ENCODE data around the gene RANBP9. TPM values are rescaled to one million over a fixed set of nuclear protein-coding genes. Genes with fewer than 3 reads are reported as not detected.
A peak's percentile ranks its signal among the peaks of the same experiment; 100 is the strongest.

The RANBP9 gene
- total RNA-seq, 1 experiment from 2014 or later, result 73.8 TPM

DNA sequence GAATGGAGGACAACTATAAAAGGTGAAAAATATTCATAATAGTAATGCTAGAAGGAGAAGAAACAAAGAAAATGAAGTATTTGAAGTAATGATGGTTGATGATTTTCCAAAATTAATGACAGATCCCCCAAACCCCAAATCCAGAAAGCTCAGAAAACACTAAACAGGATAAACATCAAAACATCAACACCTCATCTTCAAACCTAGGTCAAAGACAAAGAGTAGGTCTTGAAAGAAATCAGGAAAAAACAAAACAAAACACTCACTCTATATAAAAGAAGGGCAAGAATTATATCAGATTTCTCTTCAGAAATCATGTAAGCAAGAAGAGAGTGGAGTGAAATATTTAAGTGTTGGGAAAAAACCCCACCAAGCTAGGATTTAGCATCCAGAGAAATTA is 38.7 kb downstream of the RANBP9 start:
- BruUV-seq (replicated peaks), result no TSS peak
- peaks cover 16% of the 10 kb centered on the region for H3K4me1 ChIP-seq (replicated peaks; ENCODE audit: insufficient read depth)
- 0 out of 2 replicates have a peak, but pooled peaks cover 3% of the 10 kb centered on the region for H3K9me2 ChIP-seq (ENCODE audit: insufficient read depth)
- DNase-seq, result no peak
- peaks cover 50% of the 10 kb centered on the region for H3F3A ChIP-seq (ENCODE audit: insufficient read depth, low read depth)
- H3K4me2 ChIP-seq, result no peak overlapping the region
- intact Hi-C loops (cut with micrococcal nuclease; ENCODE audit: unreplicated experiment), result no loop called here
- H3K9me3 ChIP-seq (ENCODE audit: insufficient read depth, low read depth), result peaks cover 19% of the 10 kb centered on the region
- no peak overlapping the region for H2AFZ ChIP-seq
- no peaks in the 10 kb centered on the region for H3K27me3 ChIP-seq (ENCODE audit: insufficient read depth, low read depth)
- ChIA-PET POLR2A (ENCODE audit: unreplicated experiment) (no interaction called here), CTCF (no interaction called here)
- no peak overlapping the region for H3K4me3 ChIP-seq
- H3K27ac ChIP-seq, result no peak overlapping the region
- H4K20me1 ChIP-seq (ENCODE audit: insufficient read depth), result peaks cover 14% of the 10 kb centered on the region
- TF ChIP-seq EZH2 (IDR thresholded peaks at IDR 0.05; ENCODE audit: low read depth), result no peak
- TF ChIP-seq, protein P1, sequence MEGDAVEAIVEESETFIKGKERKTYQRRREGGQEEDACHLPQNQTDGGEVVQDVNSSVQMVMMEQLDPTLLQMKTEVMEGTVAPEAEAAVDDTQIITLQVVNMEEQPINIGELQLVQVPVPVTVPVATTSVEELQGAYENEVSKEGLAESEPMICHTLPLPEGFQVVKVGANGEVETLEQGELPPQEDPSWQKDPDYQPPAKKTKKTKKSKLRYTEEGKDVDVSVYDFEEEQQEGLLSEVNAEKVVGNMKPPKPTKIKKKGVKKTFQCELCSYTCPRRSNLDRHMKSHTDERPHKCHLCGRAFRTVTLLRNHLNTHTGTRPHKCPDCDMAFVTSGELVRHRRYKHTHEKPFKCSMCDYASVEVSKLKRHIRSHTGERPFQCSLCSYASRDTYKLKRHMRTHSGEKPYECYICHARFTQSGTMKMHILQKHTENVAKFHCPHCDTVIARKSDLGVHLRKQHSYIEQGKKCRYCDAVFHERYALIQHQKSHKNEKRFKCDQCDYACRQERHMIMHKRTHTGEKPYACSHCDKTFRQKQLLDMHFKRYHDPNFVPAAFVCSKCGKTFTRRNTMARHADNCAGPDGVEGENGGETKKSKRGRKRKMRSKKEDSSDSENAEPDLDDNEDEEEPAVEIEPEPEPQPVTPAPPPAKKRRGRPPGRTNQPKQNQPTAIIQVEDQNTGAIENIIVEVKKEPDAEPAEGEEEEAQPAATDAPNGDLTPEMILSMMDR (conservative IDR thresholded peaks at IDR 0.05), result no peak
- peaks cover 21% of the 10 kb centered on the region for H3K36me3 ChIP-seq (ENCODE audit: low read depth)
- H3K79me2 ChIP-seq (ENCODE audit: low read depth), result peaks cover 99% of the 10 kb centered on the region

DNA sequence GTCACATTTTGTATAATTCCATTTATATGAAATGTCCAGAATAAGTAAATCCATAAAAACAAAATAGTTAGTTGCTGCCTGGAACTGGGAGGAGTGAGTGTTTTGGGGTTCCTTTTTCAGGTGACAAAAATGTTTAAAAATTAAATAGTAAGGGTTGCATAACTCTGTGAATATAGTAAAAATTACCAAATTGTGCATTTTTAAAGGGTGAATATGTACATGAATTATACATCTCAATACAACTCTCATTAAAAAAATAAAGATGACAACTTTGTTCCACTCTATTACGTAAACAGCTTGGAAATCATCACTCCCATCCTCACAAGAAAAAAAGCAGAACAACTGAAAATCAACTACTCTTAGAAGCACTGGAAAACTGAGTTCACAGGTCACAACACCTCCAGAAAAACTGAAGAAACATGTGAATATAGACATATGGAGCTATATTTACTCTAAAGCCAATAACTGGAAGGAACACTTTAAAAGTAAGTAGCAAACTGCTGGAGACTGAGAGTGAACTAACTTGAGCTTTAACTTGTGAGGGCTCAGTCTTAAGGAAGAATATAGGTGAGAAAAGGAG is 40.0 kb downstream of the RANBP9 start:
- TF ChIP-seq EZH2 (IDR thresholded peaks at IDR 0.05; ENCODE audit: low read depth), result no peak
- TF ChIP-seq, protein P1 (conservative IDR thresholded peaks at IDR 0.05), result no peak
- Histone ChIP-seq H3K27ac (no peak overlapping the region), H3K9me3 (ENCODE audit: insufficient read depth, low read depth) (peaks cover 9% of the 10 kb centered on the region; the same call in 1 of the 2 replicates), H3K4me1 (replicated peaks; ENCODE audit: insufficient read depth) (peaks cover 28% of the 10 kb centered on the region), H3K9me2 (ENCODE audit: insufficient read depth) (0 out of 2 replicates have a peak, but pooled peaks cover 3% of the 10 kb centered on the region), H3F3A (ENCODE audit: insufficient read depth, low read depth) (peaks cover 48% of the 10 kb centered on the region), H4K20me1 (ENCODE audit: insufficient read depth) (peaks cover 21% of the 10 kb centered on the region), H3K4me2 (no peak overlapping the region), H3K79me2 (ENCODE audit: low read depth) (peaks cover 99% of the 10 kb centered on the region), H2AFZ (no peak overlapping the region), H3K36me3 (ENCODE audit: low read depth) (peaks cover 15% of the 10 kb centered on the region; the same call in 1 of the 2 replicates), H3K4me3 (no peak overlapping the region), H3K27me3 (ENCODE audit: insufficient read depth, low read depth) (no peaks in the 10 kb centered on the region)
- intact Hi-C loops (cut with micrococcal nuclease; ENCODE audit: unreplicated experiment), result no loop called here
- DNase-seq, result no peak
- ChIA-PET POLR2A (ENCODE audit: unreplicated experiment) (interaction anchor here (0.6 kb wide), 1 partner anchor 55 kb away, joined by 4 read pairs; no protein-coding TSS in a partner anchor), CTCF (interaction anchor here (0.6 to 0.7 kb wide), 3 partner anchors 36 to 1098 kb away, joined by 4 to 8 read pairs (median 7); no protein-coding TSS in a partner anchor)
- no TSS peak for BruUV-seq (replicated peaks)

DNA sequence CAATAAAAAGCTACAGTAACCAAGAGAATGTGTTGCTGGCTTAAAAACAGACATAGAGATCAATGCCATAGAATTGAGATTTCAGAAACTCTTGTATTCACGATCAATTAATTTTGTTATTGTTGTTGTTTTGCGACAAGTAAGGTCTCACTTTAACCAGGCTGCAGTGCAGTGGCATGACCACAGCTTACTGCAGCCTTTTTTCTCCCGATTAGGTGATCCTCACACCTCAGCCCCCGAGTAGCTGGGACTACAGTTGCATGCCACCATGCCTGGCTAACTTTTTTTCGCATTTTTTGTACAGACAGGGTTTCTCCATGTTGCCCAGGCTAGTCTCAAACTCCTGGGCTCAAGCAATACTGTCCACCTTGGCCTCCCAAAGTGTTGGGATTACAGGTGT is 42.2 kb downstream of the RANBP9 start:
- BruUV-seq (replicated peaks), result no TSS peak
- POLR2A ChIA-PET (ENCODE audit: unreplicated experiment), result no interaction called here

More for the DNA sequence above, 42.2 kb downstream of the RANBP9 start:
- TF ChIP-seq EZH2 (IDR thresholded peaks at IDR 0.05; ENCODE audit: low read depth), result no peak
- TF ChIP-seq, protein P1 (conservative IDR thresholded peaks at IDR 0.05), result no peak
- Histone ChIP-seq H3K4me3 (no peak overlapping the region), H4K20me1 (ENCODE audit: insufficient read depth) (peaks cover 15% of the 10 kb centered on the region), H3K27ac (peak overlapping the region; percentile 68), H3K27me3 (ENCODE audit: insufficient read depth, low read depth) (no peaks in the 10 kb centered on the region), H3K4me1 (replicated peaks; ENCODE audit: insufficient read depth) (peaks cover 30% of the 10 kb centered on the region), H3K9me3 (ENCODE audit: insufficient read depth, low read depth) (peaks cover 8% of the 10 kb centered on the region; the same call in 1 of the 2 replicates), H3K36me3 (ENCODE audit: low read depth) (peaks cover 15% of the 10 kb centered on the region; the same call in 1 of the 2 replicates), H3K9me2 (ENCODE audit: insufficient read depth) (0 out of 2 replicates have a peak, but pooled peaks cover 3% of the 10 kb centered on the region), H3F3A (ENCODE audit: insufficient read depth, low read depth) (peaks cover 38% of the 10 kb centered on the region), H3K4me2 (no peak overlapping the region), H2AFZ (no peak overlapping the region), H3K79me2 (ENCODE audit: low read depth) (peaks cover 100% of the 10 kb centered on the region)
- intact Hi-C loops (cut with micrococcal nuclease; ENCODE audit: unreplicated experiment), result no loop called here
- DNase-seq, result no peak
- CTCF ChIA-PET, result no interaction called here
